IMR-90 (cell line): ENCODE results near the gene CDC34.

Experiments
- MAZ ChIP-seq: IDR thresholded peaks from 2 replicates; pipeline ENCODE4 v1.6.1; 2012; ENCODE audit warnings: low read depth, mild to moderate bottlenecking, low read length, improper control_type of control experiment, moderate library complexity, borderline replicate concordance
- POLR2A ChIP-seq: IDR thresholded peaks from 2 replicates; pipeline ENCODE4 v1.6.1; 2012; ENCODE audit warnings: mild to moderate bottlenecking, low read depth, low read length
- TF ChIP-seq, protein P1 (sequence below): conservative IDR thresholded peaks from 2 replicates; pipeline ENCODE4 v1.5.1; 2012; ENCODE audit warnings: mild to moderate bottlenecking, low read depth, low read length, improper control_type of control experiment
- TF ChIP-seq, protein P2 (sequence below): fragments of 150-350 bp; IDR thresholded peaks from 2 replicates; pipeline ENCODE4 v1.6.1; 2017; ENCODE audit warnings: mild to moderate bottlenecking, antibody characterized with exemption, low read length, low read depth

DNA sequence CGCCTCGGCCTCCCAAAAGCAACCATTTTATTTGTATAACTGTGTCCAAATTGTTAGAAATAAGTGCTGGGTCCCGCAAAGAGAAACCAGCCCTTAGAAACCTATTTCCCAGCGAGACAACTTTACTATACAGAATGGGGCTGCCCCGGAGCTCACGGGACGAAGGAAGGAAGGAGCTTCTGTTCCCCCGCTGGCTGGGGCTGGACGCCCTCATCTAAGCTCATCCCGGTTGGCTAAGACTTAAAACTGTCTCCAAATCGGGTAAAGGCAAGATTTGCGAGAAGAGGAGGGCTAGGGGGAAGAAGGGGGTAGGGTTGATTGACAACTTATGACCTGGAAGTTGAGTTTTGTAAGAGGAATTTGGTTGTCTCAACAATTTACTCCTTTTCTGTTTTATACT is 28.6 kb downstream of the CDC34 start:
- TF ChIP-seq, protein P1, sequence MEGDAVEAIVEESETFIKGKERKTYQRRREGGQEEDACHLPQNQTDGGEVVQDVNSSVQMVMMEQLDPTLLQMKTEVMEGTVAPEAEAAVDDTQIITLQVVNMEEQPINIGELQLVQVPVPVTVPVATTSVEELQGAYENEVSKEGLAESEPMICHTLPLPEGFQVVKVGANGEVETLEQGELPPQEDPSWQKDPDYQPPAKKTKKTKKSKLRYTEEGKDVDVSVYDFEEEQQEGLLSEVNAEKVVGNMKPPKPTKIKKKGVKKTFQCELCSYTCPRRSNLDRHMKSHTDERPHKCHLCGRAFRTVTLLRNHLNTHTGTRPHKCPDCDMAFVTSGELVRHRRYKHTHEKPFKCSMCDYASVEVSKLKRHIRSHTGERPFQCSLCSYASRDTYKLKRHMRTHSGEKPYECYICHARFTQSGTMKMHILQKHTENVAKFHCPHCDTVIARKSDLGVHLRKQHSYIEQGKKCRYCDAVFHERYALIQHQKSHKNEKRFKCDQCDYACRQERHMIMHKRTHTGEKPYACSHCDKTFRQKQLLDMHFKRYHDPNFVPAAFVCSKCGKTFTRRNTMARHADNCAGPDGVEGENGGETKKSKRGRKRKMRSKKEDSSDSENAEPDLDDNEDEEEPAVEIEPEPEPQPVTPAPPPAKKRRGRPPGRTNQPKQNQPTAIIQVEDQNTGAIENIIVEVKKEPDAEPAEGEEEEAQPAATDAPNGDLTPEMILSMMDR: no peak
- TF ChIP-seq POLR2A (no peak), MAZ (no peak)
- TF ChIP-seq, protein P2, sequence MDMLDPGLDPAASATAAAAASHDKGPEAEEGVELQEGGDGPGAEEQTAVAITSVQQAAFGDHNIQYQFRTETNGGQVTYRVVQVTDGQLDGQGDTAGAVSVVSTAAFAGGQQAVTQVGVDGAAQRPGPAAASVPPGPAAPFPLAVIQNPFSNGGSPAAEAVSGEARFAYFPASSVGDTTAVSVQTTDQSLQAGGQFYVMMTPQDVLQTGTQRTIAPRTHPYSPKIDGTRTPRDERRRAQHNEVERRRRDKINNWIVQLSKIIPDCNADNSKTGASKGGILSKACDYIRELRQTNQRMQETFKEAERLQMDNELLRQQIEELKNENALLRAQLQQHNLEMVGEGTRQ: no peak
